Muscle of leg (tissue), 11 donors: ENCODE measurements around the gene PLK3. TPM values are rescaled to one million over a fixed set of nuclear protein-coding genes. Genes with fewer than 3 reads are reported as not detected.
"Not testable (repeated sequence)": the region's sequence is repeated elsewhere in the genome, so short reads cannot be mapped to it uniquely, and the experiment has no call there.

Experiments used
- DNase-seq: peaks from one replicate; pipeline ENCODE4 v3.0.0; 2013
- H3K27ac ChIP-seq: one replicate; pipeline ENCODE4 v1.5.1; 2013; ENCODE audit warnings: mild to moderate bottlenecking, low read length, control low read depth
- H3K27me3 ChIP-seq: one replicate; pipeline ENCODE4 v1.6.1; 2013; ENCODE audit warnings: low read length; ENCODE audit not compliant: control insufficient read depth, insufficient read depth
- H3K36me3 ChIP-seq: one replicate; pipeline ENCODE4 v1.6.1; 2013; ENCODE audit warnings: low read length; ENCODE audit not compliant: control insufficient read depth, insufficient read depth
- H3K4me1 ChIP-seq: one replicate; pipeline ENCODE4 v1.6.1; 2013; ENCODE audit warnings: low read length; ENCODE audit not compliant: control insufficient read depth, insufficient read depth
- H3K4me3 ChIP-seq: one replicate; pipeline ENCODE4 v1.5.1; 2013; ENCODE audit warnings: low read length, control low read depth
- H3K9me3 ChIP-seq: replicated peaks from 2 replicates; pipeline ENCODE4 v1.6.1; 2013; ENCODE audit warnings: low read depth, low read length; ENCODE audit not compliant: control insufficient read depth
- WGBS: methylation state at CpG from one replicate; pipeline ENCODE4 v1.1.5; 2013; ENCODE audit warnings: missing lambda C conversion rate; ENCODE audit not compliant: insufficient coverage; 5-methylcytosine and 5-hydroxymethylcytosine counted together
- polyA plus RNA-seq, 8 donors: library from polyadenylated mRNA; unstranded; fragments of 120-200 nt; gene quantifications; one replicate each; pipeline versions ENCODE4 v1.2.1 to v1.2.3, GENCODE V29; 2013; ENCODE audit warnings: inconsistent platforms in 1 of 8, low replicate concordance in 1 of 8; ENCODE audit not compliant: insufficient read length in 8 of 8, insufficient read depth in 1 of 8
- total RNA-seq: library from RNA; stranded (reverse); fragments of 120-200 nt; gene quantifications from one replicate; pipeline ENCODE4 v1.2.4, GENCODE V29; 2013

Gene PLK3
- total and polyA plus RNA-seq, 9 donors: 8.3 to 20.8 (median 13.8) TPM

DNA sequence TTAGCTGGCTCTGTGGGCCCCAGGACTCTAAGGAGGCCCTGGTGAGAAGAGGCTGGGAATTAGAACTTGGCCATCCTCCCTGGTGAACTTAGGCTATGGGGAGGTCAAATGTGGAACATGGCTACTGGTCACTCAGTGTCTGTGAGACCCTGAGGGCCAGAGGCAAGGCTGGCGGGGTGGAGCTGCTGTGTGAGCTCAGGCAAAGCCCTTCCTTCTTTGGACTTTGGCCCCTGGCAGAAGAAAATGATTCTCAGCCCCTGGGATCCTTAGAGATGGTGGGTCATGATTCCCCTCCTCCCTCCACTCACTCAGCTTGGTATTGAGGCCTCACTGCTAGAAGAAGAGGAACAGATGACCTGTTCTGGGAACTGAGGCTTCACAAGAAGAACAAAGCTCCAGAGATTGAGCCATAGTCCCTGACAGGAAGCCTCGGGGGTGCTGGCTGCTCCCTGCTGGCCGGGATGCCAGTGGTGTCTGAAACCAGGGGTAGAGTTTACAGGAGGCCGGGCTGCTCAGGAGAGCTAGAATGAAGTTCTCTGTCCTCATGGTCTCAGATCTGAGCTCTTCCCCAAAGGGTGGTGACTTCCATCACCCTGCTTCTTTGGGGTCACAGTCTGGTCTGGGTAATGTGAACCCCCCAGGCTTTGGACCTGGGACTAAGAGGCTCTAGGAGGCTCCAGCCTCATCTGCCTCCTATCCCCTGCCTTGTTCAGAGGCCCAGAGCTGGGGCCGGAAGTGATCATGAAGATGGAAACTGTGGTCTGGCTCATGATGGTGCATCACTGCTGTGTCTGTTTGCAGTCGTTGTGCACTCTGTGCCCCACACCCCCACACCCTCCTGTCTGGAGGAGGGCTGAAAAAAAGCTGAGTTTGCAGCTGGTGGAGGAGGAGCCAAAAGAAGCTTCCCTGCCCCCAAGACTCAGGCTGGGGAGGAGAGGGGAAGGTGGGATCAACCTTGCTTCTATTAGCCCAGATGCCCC lies 9.1 kb downstream of the PLK3 start:
- peak overlapping the region; percentile 99 for H3K27ac ChIP-seq
- no peaks in the 10 kb centered on the region for H3K27me3 ChIP-seq
- H3K4me3 ChIP-seq: peak overlapping the region; percentile 32
- peak; percentile 88 for DNase-seq
- WGBS: 10% methylated on average over 2 of the region's 6 CpGs
- H3K4me1 ChIP-seq: peaks cover 77% of the 10 kb centered on the region
- H3K36me3 ChIP-seq: peaks cover 29% of the 10 kb centered on the region
- H3K9me3 ChIP-seq: no peaks in the 10 kb centered on the region

- peak; percentile 45 for DNase-seq
- H3K27me3 ChIP-seq: no peaks in the 10 kb centered on the region
- H3K4me3 ChIP-seq: no peak overlapping the region
- peaks cover 76% of the 10 kb centered on the region for H3K4me1 ChIP-seq
- WGBS: 59% methylated on average over 7 of the region's 12 CpGs
- no peaks in the 10 kb centered on the region for H3K9me3 ChIP-seq
- H3K36me3 ChIP-seq: peaks cover 20% of the 10 kb centered on the region
- H3K27ac ChIP-seq: peak overlapping the region; percentile 99
Measured at GRCh38 chr1:44810101-44810761, 10.1 kb downstream of the PLK3 start.

DNA sequence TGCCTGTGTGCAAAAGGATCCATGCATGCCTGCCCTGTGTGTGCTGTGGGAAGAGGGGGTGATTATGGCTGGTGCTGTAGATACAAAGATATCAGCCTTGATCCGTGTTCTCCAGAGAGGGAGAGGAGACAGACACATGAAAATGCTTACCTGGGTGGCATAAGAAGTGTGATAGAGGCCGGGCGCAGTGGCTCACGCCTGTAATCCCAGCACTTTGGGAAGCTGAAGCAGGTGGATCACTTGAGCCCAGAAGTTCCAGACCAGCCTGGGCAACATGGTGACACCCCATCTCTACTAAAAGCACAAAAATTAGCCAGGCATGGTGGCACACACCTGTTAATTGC lies 10.6 kb downstream of the PLK3 start:
- DNase-seq: not testable (repeated sequence)
- peak overlapping the region; percentile 99 for H3K27ac ChIP-seq

DNA sequence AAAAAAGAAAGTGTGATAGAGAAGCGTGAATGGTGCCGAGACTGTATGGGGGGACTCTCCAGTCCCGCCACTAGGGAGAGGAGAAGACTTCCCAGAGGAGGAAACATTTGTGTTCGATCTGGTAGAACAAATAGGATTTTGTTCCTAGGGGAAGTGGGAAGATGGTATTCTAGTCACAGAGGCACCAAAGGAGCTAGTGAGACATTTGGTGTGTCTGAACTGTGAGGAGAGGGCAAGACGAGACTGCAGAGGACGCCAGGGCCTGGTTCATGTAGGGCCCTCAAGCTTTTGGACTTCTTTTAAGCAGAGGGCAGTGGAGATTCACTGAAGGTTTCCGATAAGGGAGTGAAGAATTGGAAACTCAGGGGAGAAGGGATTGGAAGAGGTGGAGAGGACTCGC lies 11.1 kb downstream of the PLK3 start:
- no peak for DNase-seq
- Histone ChIP-seq H3K27ac (peak overlapping the region; percentile 13), H3K4me1 (peaks cover 68% of the 10 kb centered on the region), H3K4me3 (no peak overlapping the region), H3K36me3 (peaks cover 19% of the 10 kb centered on the region), H3K9me3 (no peaks in the 10 kb centered on the region), H3K27me3 (no peaks in the 10 kb centered on the region)
- WGBS: 80% methylated on average over 8 of the region's 8 CpGs

More for the DNA sequence above, 10.6 kb downstream of the PLK3 start:
- H3K9me3 ChIP-seq, H3K4me3 ChIP-seq, H3K27me3 ChIP-seq: not testable (repeated sequence)
- WGBS: 86% methylated on average over 2 of the region's 4 CpGs
- H3K4me1 ChIP-seq: peaks cover 71% of the 10 kb centered on the region
- H3K36me3 ChIP-seq: peaks cover 20% of the 10 kb centered on the region

DNA sequence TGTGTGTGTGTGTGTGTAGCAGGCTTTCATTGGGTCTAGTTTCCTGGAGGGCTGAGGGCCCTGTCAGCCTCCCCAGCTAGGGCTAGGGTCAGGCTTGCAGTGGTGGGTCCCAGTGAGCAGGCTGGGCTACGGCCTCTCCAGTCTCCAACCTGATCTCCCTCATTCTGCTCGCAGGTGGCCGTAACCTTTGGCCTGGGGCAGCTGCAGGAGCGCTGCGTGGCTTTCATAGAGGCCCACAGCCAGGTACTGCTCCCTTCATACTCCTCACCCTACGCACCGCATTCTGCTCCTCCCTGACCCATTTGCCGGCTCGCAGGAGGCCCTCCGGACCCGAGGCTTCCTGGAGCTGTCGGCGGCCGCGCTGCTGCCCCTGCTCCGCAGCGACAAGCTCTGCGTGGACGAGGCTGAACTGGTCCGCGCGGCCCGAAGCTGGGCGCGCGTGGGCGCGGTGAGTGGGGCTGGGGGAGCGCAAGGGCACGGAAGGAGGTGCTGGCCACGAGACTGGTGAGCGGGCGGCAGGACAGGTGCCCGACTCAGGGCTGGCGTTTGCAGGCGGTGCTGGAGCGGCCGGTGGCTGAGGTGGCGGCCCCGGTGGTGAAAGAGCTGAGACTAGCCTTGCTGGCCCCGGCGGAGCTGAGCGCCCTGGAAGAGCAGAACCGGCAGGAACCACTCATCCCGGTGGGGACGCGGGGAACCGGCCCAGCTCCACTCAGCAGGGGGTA lies 12.8 kb downstream of the PLK3 start:
- Histone ChIP-seq H3K4me3 (peak overlapping the region; percentile 64), H3K9me3 (no peaks in the 10 kb centered on the region), H3K36me3 (peaks cover 12% of the 10 kb centered on the region), H3K4me1 (peaks cover 51% of the 10 kb centered on the region), H3K27me3 (no peaks in the 10 kb centered on the region), H3K27ac (peak overlapping the region; percentile 93)
- 33% methylated on average over 47 of the region's 48 CpGs for WGBS
- DNase-seq: peak; percentile 19

GRCh38 chr1:44815926-44816325 lies 15.7 kb downstream of the PLK3 start:
- not testable (repeated sequence) for DNase-seq, H3K9me3 ChIP-seq, H3K4me3 ChIP-seq, H3K27me3 ChIP-seq, H3K27ac ChIP-seq
- 96% methylated on average over 8 of the region's 9 CpGs for WGBS
- Histone ChIP-seq H3K36me3 (peaks cover 12% of the 10 kb centered on the region), H3K4me1 (peaks cover 37% of the 10 kb centered on the region)

DNA sequence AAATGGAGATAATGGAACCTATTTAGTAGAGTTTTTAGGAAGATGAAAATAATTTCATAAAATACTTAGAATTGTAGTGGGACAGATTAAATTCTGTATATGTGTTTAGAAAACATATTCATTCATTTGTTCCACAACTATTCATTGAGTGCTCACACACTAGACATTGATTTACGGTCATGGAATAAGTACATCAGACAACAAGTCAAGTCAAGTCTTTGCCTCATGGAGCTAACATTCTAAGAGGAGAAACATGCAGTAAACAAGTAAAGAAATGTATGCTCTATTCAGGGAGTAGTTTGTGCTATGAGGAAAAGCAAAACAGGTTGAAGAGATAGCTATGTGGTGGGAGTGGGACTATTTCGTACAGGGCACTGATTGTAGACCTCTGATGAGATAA lies 17.1 kb downstream of the PLK3 start:
- Histone ChIP-seq H3K4me3 (no peak overlapping the region), H3K9me3 (no peaks in the 10 kb centered on the region), H3K36me3 (peaks cover 9% of the 10 kb centered on the region), H3K27me3 (no peaks in the 10 kb centered on the region), H3K27ac (no peak overlapping the region), H3K4me1 (peaks cover 29% of the 10 kb centered on the region)
- 94% methylated on average over 1 of the region's 2 CpGs for WGBS
- DNase-seq: no peak

DNA sequence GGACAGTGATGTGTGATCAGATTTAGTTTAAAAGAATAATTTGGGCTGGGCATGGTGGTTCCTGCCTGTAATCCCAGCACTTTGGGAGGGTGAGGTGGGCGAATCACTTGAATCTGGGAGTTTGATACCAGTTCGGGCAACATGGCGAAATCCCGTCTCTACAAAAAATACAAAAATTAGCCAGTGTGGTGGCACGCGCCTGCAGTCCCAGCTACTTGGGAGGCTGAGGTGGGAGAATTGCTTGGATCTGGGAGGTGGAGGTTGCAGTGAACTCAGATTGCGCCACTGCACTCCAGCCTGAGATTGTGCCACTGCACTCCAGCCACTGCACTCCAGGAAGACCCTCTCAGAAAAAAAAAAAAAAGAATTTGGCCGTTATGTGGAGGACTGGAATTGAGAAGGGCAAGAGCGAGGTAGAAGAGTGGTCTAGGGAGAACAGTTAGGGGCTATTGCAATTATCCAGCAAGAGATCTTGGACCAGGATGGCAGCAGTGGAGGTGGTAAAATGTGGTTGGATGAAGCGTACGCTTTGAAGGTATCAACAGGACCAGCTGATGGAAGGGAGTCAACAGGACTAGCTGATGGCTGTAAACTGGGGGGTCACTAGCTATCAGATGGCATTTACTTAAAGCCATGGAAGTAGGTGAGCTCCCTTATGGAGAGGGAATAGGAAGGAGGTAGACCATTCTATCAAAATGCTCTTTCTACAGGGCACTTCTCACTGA lies 17.8 kb downstream of the PLK3 start:
- no peaks in the 10 kb centered on the region for H3K9me3 ChIP-seq
- WGBS: 94% methylated on average over 8 of the region's 11 CpGs
- H3K27me3 ChIP-seq: no peaks in the 10 kb centered on the region
- H3K36me3 ChIP-seq: peaks cover 8% of the 10 kb centered on the region
- H3K4me3 ChIP-seq: no peak overlapping the region
- peaks cover 26% of the 10 kb centered on the region for H3K4me1 ChIP-seq
- DNase-seq: no peak
- H3K27ac ChIP-seq: no peak overlapping the region

GRCh38 chr1:44819196-44819607 lies 19.0 kb downstream of the PLK3 start:
- Histone ChIP-seq H3K27ac (peak overlapping the region; percentile 99), H3K9me3 (no peaks in the 10 kb centered on the region), H3K4me3 (peak overlapping the region; percentile 62), H3K36me3 (peaks cover 8% of the 10 kb centered on the region), H3K4me1 (peaks cover 19% of the 10 kb centered on the region), H3K27me3 (no peaks in the 10 kb centered on the region)
- WGBS: 1% methylated on average over 7 of the region's 13 CpGs
- DNase-seq: peak; percentile 59
